ENCODE measurements around the gene EPB41L5.
"Not testable (repeated sequence)": the region's sequence is repeated elsewhere in the genome, so short reads cannot be mapped to it uniquely, and the experiment has no call there.

EPB41L5 gene

GRCh38 chr2:120104772-120105171 is 91.9 kb downstream of the EPB41L5 start:
- DNase-seq, result no peak

- DNase-seq, result no peak
Observed at GRCh38 chr2:120105360-120105759, 92.5 kb downstream of the EPB41L5 start.

- no peak for DNase-seq
Observed at GRCh38 chr2:120108049-120108448, 95.2 kb downstream of the EPB41L5 start.

- DNase-seq, result no peak
Observed at GRCh38 chr2:120108749-120109148, 95.9 kb downstream of the EPB41L5 start.

GRCh38 chr2:120109186-120110061 is 96.5 kb downstream of the EPB41L5 start:
- DNase-seq, result no peak

- no peak for DNase-seq
Observed at GRCh38 chr2:120110062-120110362, 97.1 kb downstream of the EPB41L5 start.

- no peak for DNase-seq
Observed at GRCh38 chr2:120110507-120110906, 97.6 kb downstream of the EPB41L5 start.

- no peak for DNase-seq
Observed at GRCh38 chr2:120111193-120111592, 98.3 kb downstream of the EPB41L5 start.

GRCh38 chr2:120118018-120118417 is 105.1 kb downstream of the EPB41L5 start:
- no peak for DNase-seq

GRCh38 chr2:120118471-120118870 is 105.6 kb downstream of the EPB41L5 start:
- DNase-seq, result no peak

GRCh38 chr2:120121337-120121736 is 108.5 kb downstream of the EPB41L5 start:
- not testable (repeated sequence) for DNase-seq

- no peak for DNase-seq
Observed at GRCh38 chr2:120123090-120123489, 110.2 kb downstream of the EPB41L5 start.

- DNase-seq, result no peak
Observed at GRCh38 chr2:120125195-120125594, 112.3 kb downstream of the EPB41L5 start.

- no peak for DNase-seq
Observed at GRCh38 chr2:120128216-120128615, 115.3 kb downstream of the EPB41L5 start.

- no peak for DNase-seq
Observed at GRCh38 chr2:120132190-120132589, 119.3 kb downstream of the EPB41L5 start.

- no peak for DNase-seq
Observed at GRCh38 chr2:120132691-120133090, 119.8 kb downstream of the EPB41L5 start.

GRCh38 chr2:120133572-120134244 is 120.8 kb downstream of the EPB41L5 start:
- no peak for DNase-seq

- no peak for DNase-seq
Observed at GRCh38 chr2:120134263-120134662, 121.4 kb downstream of the EPB41L5 start.

- DNase-seq, result not testable (repeated sequence)
Observed at GRCh38 chr2:120135013-120135412, 122.1 kb downstream of the EPB41L5 start.

GRCh38 chr2:120140866-120141265 is 128.0 kb downstream of the EPB41L5 start:
- DNase-seq, result no peak

- no peak for DNase-seq
Observed at GRCh38 chr2:120141300-120142069, 128.6 kb downstream of the EPB41L5 start.

- no peak for DNase-seq
Observed at GRCh38 chr2:120142528-120143219, 129.8 kb downstream of the EPB41L5 start.

GRCh38 chr2:120148229-120148628 is 135.4 kb downstream of the EPB41L5 start:
- DNase-seq, result no peak
